Left lung (tissue), 10 donors: ENCODE results near the gene FAM13A. TPM values are rescaled to one million over a fixed set of nuclear protein-coding genes. Genes with fewer than 3 reads are reported as not detected.

Experiments used
- ATAC-seq: fragments of 200-7000 bp; cut with Tn5 transposase; one replicate; pipeline ENCODE4 v1.9.1; 2020; ENCODE audit warnings: moderate library complexity
- DNase-seq, 4 donors: peaks; one replicate each; pipeline ENCODE4 v3.0.0-alpha.2; 2013 to 2020
- H3K27ac ChIP-seq, 2 donors: fragments of 200-600 bp; sonication (generic) in 1 of 2; one replicate each; pipeline versions ENCODE4 v1.5.0 to v1.8.0; 2020 to 2021
- H3K27me3 ChIP-seq, 2 donors: fragments of 200-600 bp; sonication (generic) in 1 of 2; one replicate each; pipeline versions ENCODE4 v1.5.0 to v1.8.0; 2020 to 2021
- H3K36me3 ChIP-seq, 2 donors: fragments of 200-600 bp; sonication (generic) in 1 of 2; one replicate each; pipeline versions ENCODE4 v1.5.0 to v1.8.0; 2020 to 2021
- H3K4me1 ChIP-seq, 2 donors: fragments of 200-600 bp; one replicate each; pipeline ENCODE4 v1.8.0; 2021
- H3K4me3 ChIP-seq, 2 donors: fragments of 200-600 bp; sonication (generic) in 1 of 2; one replicate each; pipeline versions ENCODE4 v1.5.0 to v1.8.0; 2020 to 2021; ENCODE audit warnings: mild to moderate bottlenecking in 1 of 2
- H3K9me3 ChIP-seq, 2 donors: fragments of 200-600 bp; sonication (generic) in 1 of 2; one replicate each; pipeline versions ENCODE4 v1.5.0 to v1.8.0; 2020 to 2021
- CTCF ChIP-seq, 2 donors: fragments of 200-600 bp; sonication (generic) in 1 of 2; IDR thresholded peaks; one replicate each; pipeline versions ENCODE4 v1.5.0 to v1.8.0; 2021; ENCODE audit warnings: antibody characterized with exemption in 2 of 2
- intact Hi-C, 2 donors: fragments of 100-400 bp; cut with DNase I; formaldehyde crosslinking; loops; one replicate each; pipeline versions ENCODE4 v1.11.2 to v1.14.2; 2022
- polyA plus RNA-seq, 6 donors: library from polyadenylated mRNA; unstranded; fragments of 120-200 nt; gene quantifications; one replicate each; pipeline ENCODE4 v1.2.1, GENCODE V29; 2013; ENCODE audit not compliant: insufficient read length in 6 of 6
- total RNA-seq, 2 donors: library from RNA; stranded (reverse); fragmentation: NEBNext Ultra II Directional; extraction: Animal tissue kit (Norgen Biotek cat#: 25700); gene quantifications; one replicate each; pipeline ENCODE4 v1.2.1, GENCODE V29; 2021
- donor health status: DM: no; HTN: yes; CAD: no.
- donor health status: DM: no; HTN: no; CAD: no.

Gene FAM13A
- total and polyA plus RNA-seq, 8 donors, result 22.2 to 69.5 (median 52.2) TPM

- intact Hi-C loops, result no loop called here
- ATAC-seq, result peak; percentile 46
- Histone ChIP-seq H3K9me3 (no peaks in the 10 kb centered on the region), H3K27ac (no peak overlapping the region), H3K4me1 (peaks cover 5 to 7% of the 10 kb centered on the region in 2 donors), H3K4me3 (no peak overlapping the region), H3K27me3 (no peaks in the 10 kb centered on the region), H3K36me3 (no peaks in the 10 kb centered on the region)
- peak in 2 of 4 donors; percentile 42 to 58 for DNase-seq
- TF ChIP-seq CTCF (IDR thresholded peaks at IDR 0.05), result no peak
Observed at GRCh38 chr4:89001647-89002445, 55.1 kb downstream of the FAM13A start.

- H3K36me3 ChIP-seq, result no peaks in the 10 kb centered on the region
- H3K27me3 ChIP-seq, result no peaks in the 10 kb centered on the region
- no peak for TF ChIP-seq CTCF (IDR thresholded peaks at IDR 0.05)
- H3K9me3 ChIP-seq, result no peaks in the 10 kb centered on the region
- H3K4me1 ChIP-seq, result peaks cover 5 to 7% of the 10 kb centered on the region in 2 donors
- DNase-seq (peak in 1 of 4 donors; percentile 32), ATAC-seq (no peak)
- H3K27ac ChIP-seq, result no peak overlapping the region
- no peak overlapping the region for H3K4me3 ChIP-seq
- intact Hi-C loops, result no loop called here
Observed at GRCh38 chr4:89000844-89001360, 56.1 kb downstream of the FAM13A start.

- Histone ChIP-seq H3K9me3 (no peaks in the 10 kb centered on the region), H3K27ac (no peak overlapping the region), H3K4me3 (no peak overlapping the region), H3K4me1 (peaks cover 5 to 7% of the 10 kb centered on the region in 2 donors), H3K27me3 (no peaks in the 10 kb centered on the region), H3K36me3 (no peaks in the 10 kb centered on the region)
- no peak for TF ChIP-seq CTCF (IDR thresholded peaks at IDR 0.05)
- no peak for DNase-seq
- intact Hi-C loops, result no loop called here
- no peak for ATAC-seq
Observed at GRCh38 chr4:89000382-89000781, 56.6 kb downstream of the FAM13A start.

GRCh38 chr4:88999392-88999930 is 57.5 kb downstream of the FAM13A start:
- no peak for DNase-seq

More at GRCh38 chr4:88999392-88999930, 57.5 kb downstream of the FAM13A start:
- TF ChIP-seq CTCF (IDR thresholded peaks at IDR 0.05), result no peak
- Histone ChIP-seq H3K4me1 (peaks cover 5 to 7% of the 10 kb centered on the region in 2 donors), H3K36me3 (no peaks in the 10 kb centered on the region), H3K27me3 (no peaks in the 10 kb centered on the region), H3K9me3 (no peaks in the 10 kb centered on the region), H3K4me3 (no peak overlapping the region), H3K27ac (no peak overlapping the region)
- ATAC-seq, result no peak
- intact Hi-C loops, result no loop called here
